ENCODE data around the gene DUSP7. TPM values are rescaled to one million over a fixed set of nuclear protein-coding genes. Genes with fewer than 3 reads are reported as not detected.

Gene DUSP7
- total RNA-seq, 1 experiment from 2014 or later, result 18.8 TPM

DNA sequence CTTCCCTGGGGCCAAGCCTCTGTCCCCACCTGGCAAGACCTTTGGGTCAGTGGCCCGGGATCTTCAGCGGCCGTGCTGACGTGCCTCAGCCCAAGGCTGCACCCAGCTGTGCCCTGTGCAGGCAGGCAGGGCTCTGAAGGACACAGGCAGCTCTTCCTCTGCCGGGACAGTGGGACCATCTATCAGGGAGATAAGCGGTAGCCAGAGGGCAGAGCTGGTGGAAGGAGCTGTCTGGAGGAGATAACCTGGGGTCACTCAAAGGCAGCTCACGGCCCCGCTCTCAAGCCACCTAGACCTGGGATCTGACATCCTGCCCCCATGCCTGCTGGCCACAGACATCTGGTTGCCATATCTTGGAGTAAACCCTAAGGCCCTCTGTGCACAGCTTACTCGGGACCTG lies 27.3 kb downstream of the DUSP7 start (continued):
- TF ChIP-seq, protein P1, sequence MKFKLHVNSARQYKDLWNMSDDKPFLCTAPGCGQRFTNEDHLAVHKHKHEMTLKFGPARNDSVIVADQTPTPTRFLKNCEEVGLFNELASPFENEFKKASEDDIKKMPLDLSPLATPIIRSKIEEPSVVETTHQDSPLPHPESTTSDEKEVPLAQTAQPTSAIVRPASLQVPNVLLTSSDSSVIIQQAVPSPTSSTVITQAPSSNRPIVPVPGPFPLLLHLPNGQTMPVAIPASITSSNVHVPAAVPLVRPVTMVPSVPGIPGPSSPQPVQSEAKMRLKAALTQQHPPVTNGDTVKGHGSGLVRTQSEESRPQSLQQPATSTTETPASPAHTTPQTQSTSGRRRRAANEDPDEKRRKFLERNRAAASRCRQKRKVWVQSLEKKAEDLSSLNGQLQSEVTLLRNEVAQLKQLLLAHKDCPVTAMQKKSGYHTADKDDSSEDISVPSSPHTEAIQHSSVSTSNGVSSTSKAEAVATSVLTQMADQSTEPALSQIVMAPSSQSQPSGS (CRISPR knock-in tag; IDR thresholded peaks at IDR 0.05; ENCODE audit: borderline replicate concordance, low read depth), result no peak
- TF ChIP-seq, protein P2, sequence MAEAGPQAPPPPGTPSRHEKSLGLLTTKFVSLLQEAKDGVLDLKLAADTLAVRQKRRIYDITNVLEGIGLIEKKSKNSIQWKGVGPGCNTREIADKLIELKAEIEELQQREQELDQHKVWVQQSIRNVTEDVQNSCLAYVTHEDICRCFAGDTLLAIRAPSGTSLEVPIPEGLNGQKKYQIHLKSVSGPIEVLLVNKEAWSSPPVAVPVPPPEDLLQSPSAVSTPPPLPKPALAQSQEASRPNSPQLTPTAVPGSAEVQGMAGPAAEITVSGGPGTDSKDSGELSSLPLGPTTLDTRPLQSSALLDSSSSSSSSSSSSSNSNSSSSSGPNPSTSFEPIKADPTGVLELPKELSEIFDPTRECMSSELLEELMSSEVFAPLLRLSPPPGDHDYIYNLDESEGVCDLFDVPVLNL (CRISPR knock-in tag; IDR thresholded peaks at IDR 0.05; ENCODE audit: borderline replicate concordance, low read depth), result no peak
- no peak for TF ChIP-seq ZNF263 (CRISPR knock-in tag; IDR thresholded peaks at IDR 0.05; ENCODE audit: low read depth)

DNA sequence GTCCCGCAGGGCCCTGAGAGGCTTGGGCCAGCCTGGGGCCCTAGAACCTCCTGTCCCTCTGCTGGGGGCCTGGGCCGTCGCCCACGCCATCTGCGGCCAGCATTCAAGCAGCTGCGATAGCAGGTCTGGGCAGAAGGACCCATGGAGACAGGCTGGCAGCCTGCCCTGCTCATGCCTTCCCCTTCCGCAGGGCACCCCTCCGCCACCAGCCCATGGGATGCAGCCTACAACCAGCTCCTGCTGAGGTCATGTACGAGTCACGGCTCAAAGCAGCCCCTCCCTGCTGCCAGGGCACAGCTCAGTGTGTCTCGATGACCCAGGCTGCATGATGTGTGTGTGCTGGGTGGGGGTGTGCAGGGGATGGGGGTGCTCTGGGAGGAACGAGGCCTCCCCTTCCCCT lies 27.8 kb downstream of the DUSP7 start:
- H3K27me3 Mint-ChIP-seq (ENCODE audit: low read depth), result no peaks in the 10 kb centered on the region
- DNase-seq (ENCODE audit: low spot score) (no peak), ATAC-seq (no peak)
- ChIA-PET POLR2A (interaction anchor here (0.5 kb wide), 1 partner anchor 294 kb away, joined by 5 read pairs; no protein-coding TSS in a partner anchor), CTCF (interaction anchor here (0.8 to 2.2 kb wide), 8 partner anchors 8 to 95 kb away, joined by 3 to 8 read pairs (median 6); partner anchors contain the start of genes PARP3 and RRP9)
- H3K27ac Mint-ChIP-seq, result no peak overlapping the region
- H3K4me1 Mint-ChIP-seq, result peaks cover 4% of the 10 kb centered on the region; the same call in 1 of the 2 replicates
- H3K9me3 Mint-ChIP-seq, result no peaks in the 10 kb centered on the region
- no peak overlapping the region for H3K4me3 Mint-ChIP-seq
- no peaks in the 10 kb centered on the region for H3K36me3 Mint-ChIP-seq
- TF ChIP-seq ETV6 (CRISPR knock-in tag; IDR thresholded peaks at IDR 0.05) (no peak), ZNF423 (CRISPR knock-in tag; IDR thresholded peaks at IDR 0.05) (no peak), ZNF416 (CRISPR knock-in tag; IDR thresholded peaks at IDR 0.05) (no peak), NR2C2 (CRISPR knock-in tag; IDR thresholded peaks at IDR 0.05) (no peak), ELF4 (CRISPR knock-in tag; IDR thresholded peaks at IDR 0.05; ENCODE audit: low read depth) (no peak), ATF1 (CRISPR knock-in tag; IDR thresholded peaks at IDR 0.05) (no peak), FOXP1 (CRISPR knock-in tag; IDR thresholded peaks at IDR 0.05; ENCODE audit: borderline replicate concordance) (no peak)
- TF ChIP-seq, protein P3, sequence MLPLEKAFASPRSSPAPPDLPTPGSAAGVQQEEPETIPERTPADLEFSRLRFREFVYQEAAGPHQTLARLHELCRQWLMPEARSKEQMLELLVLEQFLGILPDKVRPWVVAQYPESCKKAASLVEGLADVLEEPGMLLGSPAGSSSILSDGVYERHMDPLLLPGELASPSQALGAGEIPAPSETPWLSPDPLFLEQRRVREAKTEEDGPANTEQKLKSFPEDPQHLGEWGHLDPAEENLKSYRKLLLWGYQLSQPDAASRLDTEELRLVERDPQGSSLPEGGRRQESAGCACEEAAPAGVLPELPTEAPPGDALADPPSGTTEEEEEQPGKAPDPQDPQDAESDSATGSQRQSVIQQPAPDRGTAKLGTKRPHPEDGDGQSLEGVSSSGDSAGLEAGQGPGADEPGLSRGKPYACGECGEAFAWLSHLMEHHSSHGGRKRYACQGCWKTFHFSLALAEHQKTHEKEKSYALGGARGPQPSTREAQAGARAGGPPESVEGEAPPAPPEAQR (CRISPR knock-in tag; IDR thresholded peaks at IDR 0.05), result no peak
- TF ChIP-seq, protein P4, sequence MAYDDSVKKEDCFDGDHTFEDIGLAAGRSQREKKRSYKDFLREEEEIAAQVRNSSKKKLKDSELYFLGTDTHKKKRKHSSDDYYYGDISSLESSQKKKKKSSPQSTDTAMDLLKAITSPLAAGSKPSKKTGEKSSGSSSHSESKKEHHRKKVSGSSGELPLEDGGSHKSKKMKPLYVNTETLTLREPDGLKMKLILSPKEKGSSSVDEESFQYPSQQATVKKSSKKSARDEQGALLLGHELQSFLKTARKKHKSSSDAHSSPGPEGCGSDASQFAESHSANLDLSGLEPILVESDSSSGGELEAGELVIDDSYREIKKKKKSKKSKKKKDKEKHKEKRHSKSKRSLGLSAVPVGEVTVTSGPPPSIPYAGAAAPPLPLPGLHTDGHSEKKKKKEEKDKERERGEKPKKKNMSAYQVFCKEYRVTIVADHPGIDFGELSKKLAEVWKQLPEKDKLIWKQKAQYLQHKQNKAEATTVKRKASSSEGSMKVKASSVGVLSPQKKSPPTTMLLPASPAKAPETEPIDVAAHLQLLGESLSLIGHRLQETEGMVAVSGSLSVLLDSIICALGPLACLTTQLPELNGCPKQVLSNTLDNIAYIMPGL (CRISPR knock-in tag; IDR thresholded peaks at IDR 0.05), result no peak
- TF ChIP-seq, protein P5, sequence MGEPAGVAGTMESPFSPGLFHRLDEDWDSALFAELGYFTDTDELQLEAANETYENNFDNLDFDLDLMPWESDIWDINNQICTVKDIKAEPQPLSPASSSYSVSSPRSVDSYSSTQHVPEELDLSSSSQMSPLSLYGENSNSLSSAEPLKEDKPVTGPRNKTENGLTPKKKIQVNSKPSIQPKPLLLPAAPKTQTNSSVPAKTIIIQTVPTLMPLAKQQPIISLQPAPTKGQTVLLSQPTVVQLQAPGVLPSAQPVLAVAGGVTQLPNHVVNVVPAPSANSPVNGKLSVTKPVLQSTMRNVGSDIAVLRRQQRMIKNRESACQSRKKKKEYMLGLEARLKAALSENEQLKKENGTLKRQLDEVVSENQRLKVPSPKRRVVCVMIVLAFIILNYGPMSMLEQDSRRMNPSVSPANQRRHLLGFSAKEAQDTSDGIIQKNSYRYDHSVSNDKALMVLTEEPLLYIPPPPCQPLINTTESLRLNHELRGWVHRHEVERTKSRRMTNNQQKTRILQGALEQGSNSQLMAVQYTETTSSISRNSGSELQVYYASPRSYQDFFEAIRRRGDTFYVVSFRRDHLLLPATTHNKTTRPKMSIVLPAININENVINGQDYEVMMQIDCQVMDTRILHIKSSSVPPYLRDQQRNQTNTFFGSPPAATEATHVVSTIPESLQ (CRISPR knock-in tag; IDR thresholded peaks at IDR 0.05), result no peak
- TF ChIP-seq, protein P1 (CRISPR knock-in tag; IDR thresholded peaks at IDR 0.05; ENCODE audit: borderline replicate concordance, low read depth), result no peak
- TF ChIP-seq, protein P6, sequence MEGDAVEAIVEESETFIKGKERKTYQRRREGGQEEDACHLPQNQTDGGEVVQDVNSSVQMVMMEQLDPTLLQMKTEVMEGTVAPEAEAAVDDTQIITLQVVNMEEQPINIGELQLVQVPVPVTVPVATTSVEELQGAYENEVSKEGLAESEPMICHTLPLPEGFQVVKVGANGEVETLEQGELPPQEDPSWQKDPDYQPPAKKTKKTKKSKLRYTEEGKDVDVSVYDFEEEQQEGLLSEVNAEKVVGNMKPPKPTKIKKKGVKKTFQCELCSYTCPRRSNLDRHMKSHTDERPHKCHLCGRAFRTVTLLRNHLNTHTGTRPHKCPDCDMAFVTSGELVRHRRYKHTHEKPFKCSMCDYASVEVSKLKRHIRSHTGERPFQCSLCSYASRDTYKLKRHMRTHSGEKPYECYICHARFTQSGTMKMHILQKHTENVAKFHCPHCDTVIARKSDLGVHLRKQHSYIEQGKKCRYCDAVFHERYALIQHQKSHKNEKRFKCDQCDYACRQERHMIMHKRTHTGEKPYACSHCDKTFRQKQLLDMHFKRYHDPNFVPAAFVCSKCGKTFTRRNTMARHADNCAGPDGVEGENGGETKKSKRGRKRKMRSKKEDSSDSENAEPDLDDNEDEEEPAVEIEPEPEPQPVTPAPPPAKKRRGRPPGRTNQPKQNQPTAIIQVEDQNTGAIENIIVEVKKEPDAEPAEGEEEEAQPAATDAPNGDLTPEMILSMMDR (IDR thresholded peaks at IDR 0.05), result no peak

Measured in WTC11 (cell line).